SK-N-SH (cell line): Measurements from ENCODE around the gene MAGEH1. TPM values are rescaled to one million over a fixed set of nuclear protein-coding genes. Genes with fewer than 3 reads are reported as not detected.

ENCODE experiments used
- CTCF ChIA-PET: fragments of 300-600, 350-600 bp; formaldehyde crosslinking; extraction: SDS; loops from one replicate; lab custom pipeline; 2021; lab: Yijun Ruan, JAX
- POLR2A ChIA-PET: fragments of 350-600 bp; sonication (Branson Sonifier 250); formaldehyde crosslinking; extraction: SDS; loops from one replicate; lab custom pipeline; 2020; ENCODE audit warnings: antibody characterized with exemption, inconsistent platforms; lab: Yijun Ruan, JAX
- DNase-seq: peaks from one replicate; pipeline ENCODE4 v3.0.0; 2012
- H2AFZ ChIP-seq: fragments of 200-600 bp; sonication (generic); 2 replicates; pipeline ENCODE4 v1.8.1; 2016; ENCODE audit warnings: antibody characterized with exemption, mild to moderate bottlenecking, low read depth
- H3F3A ChIP-seq: fragments of 200-600 bp; sonication (generic); replicated peaks from 2 replicates; pipeline ENCODE3; 2016; ENCODE audit warnings: antibody characterized with exemption, mild to moderate bottlenecking; ENCODE audit not compliant: insufficient read depth
- H3K27ac ChIP-seq, 2 experiments: fragments of 200-500 bp in 1 of 2; fragments of 200-600 bp in 1 of 2; sonication (Bioruptor generic) in 1 of 2; sonication (generic), shearing (Covaris generic) in 1 of 2; 2 replicates each; pipeline versions ENCODE4 v1.5.1 to v1.6.1; 2014 to 2016; ENCODE audit warnings: low read depth in 2 of 2, inconsistent platforms in 1 of 2, low read length in 1 of 2, mild to moderate bottlenecking in 1 of 2, mixed read lengths in 1 of 2
- H3K27me3 ChIP-seq: fragments of 200-600 bp; sonication (generic), shearing (Covaris generic); 2 replicates; pipeline ENCODE4 v1.6.1; 2016; ENCODE audit warnings: mixed run types; ENCODE audit not compliant: insufficient read depth
- H3K36me3 ChIP-seq, 2 experiments: fragments of 200-500 bp in 1 of 2; fragments of 200-600 bp in 1 of 2; sonication (Bioruptor generic) in 1 of 2; sonication (generic) in 1 of 2; replicated peaks in 1 of 2; 2 replicates each; pipeline versions ENCODE3 to v1.5.1; 2014 to 2016; ENCODE audit warnings: low read length in 1 of 2, mild to moderate bottlenecking in 1 of 2; ENCODE audit not compliant: insufficient read depth in 2 of 2, control insufficient read depth in 1 of 2
- H3K4me1 ChIP-seq, 2 experiments: fragments of 200-500 bp in 1 of 2; fragments of 200-600 bp in 1 of 2; sonication (Bioruptor generic) in 1 of 2; sonication (generic), shearing (Covaris generic) in 1 of 2; 2 replicates each; pipeline versions ENCODE4 v1.5.1 to v1.6.1; 2014 to 2016; ENCODE audit warnings: low read depth in 1 of 2, low read length in 1 of 2, mixed run types in 1 of 2; ENCODE audit not compliant: insufficient read depth in 2 of 2, control insufficient read depth in 1 of 2
- H3K4me2 ChIP-seq: fragments of 200-600 bp; sonication (generic), shearing (Covaris generic); 2 replicates; pipeline ENCODE4 v1.6.1; 2017; ENCODE audit warnings: mixed run types
- H3K4me3 ChIP-seq, 2 experiments: fragments of 200-500 bp in 1 of 2; fragments of 200-600 bp in 1 of 2; sonication (Bioruptor generic) in 1 of 2; sonication (generic), shearing (Covaris generic) in 1 of 2; 2 replicates each; pipeline versions ENCODE4 v1.5.1 to v1.8.1; 2014 to 2016; ENCODE audit warnings: low read depth in 2 of 2, inconsistent platforms in 1 of 2, low read length in 1 of 2, mild to moderate bottlenecking in 1 of 2, mixed read lengths in 1 of 2, moderate library complexity in 1 of 2
- H3K79me2 ChIP-seq: fragments of 200-600 bp; sonication (generic); 2 replicates; pipeline ENCODE4 v1.8.1; 2017; ENCODE audit warnings: mild to moderate bottlenecking; ENCODE audit not compliant: insufficient read depth
- H3K9ac ChIP-seq: fragments of 200-600 bp; sonication (generic); 2 replicates; pipeline ENCODE4 v1.6.1; 2017; ENCODE audit warnings: mixed run types
- H3K9me2 ChIP-seq: fragments of 200-600 bp; sonication (generic); 2 replicates; pipeline ENCODE4 v1.6.1; 2017; ENCODE audit warnings: mixed run types
- H3K9me3 ChIP-seq: fragments of 200-600 bp; sonication (generic); 2 replicates; pipeline ENCODE4 v1.6.1; 2017; ENCODE audit warnings: mixed run types, mild to moderate bottlenecking, moderate library complexity
- H4K20me1 ChIP-seq: fragments of 200-600 bp; sonication (generic); 2 replicates; pipeline ENCODE4 v1.6.1; 2017; ENCODE audit warnings: mild to moderate bottlenecking, mixed run types; ENCODE audit not compliant: insufficient read depth
- CHD2 ChIP-seq: fragments of 150-350 bp; IDR thresholded peaks from 2 replicates; pipeline ENCODE4 v1.6.1; 2018; ENCODE audit warnings: low read length; ENCODE audit not compliant: partially characterized antibody
- EZH2phosphoT487 ChIP-seq: fragments of 200-600 bp; sonication (generic); IDR thresholded peaks from 2 replicates; pipeline ENCODE4 v1.6.1; 2017; ENCODE audit warnings: low read depth, mixed run types, mild to moderate bottlenecking, antibody characterized with exemption, moderate library complexity, borderline replicate concordance
- GATA2 ChIP-seq: sonication (generic); formaldehyde crosslinking; IDR thresholded peaks from 2 replicates; pipeline ENCODE4 v1.5.0; 2020; ENCODE audit warnings: mild to moderate bottlenecking, missing genetic modification reagents
- MEF2A ChIP-seq: IDR thresholded peaks from 2 replicates; pipeline ENCODE4 v1.4.0; 2012; ENCODE audit warnings: low read depth, borderline replicate concordance
- MXI1 ChIP-seq: IDR thresholded peaks from 2 replicates; pipeline ENCODE4 v1.6.1; 2012; ENCODE audit warnings: mild to moderate bottlenecking, low read depth, low read length, improper control_type of control experiment
- NRF1 ChIP-seq: IDR thresholded peaks from 2 replicates; pipeline ENCODE4 v1.6.1; 2012; ENCODE audit warnings: low read depth, mild to moderate bottlenecking, low read length
- RAD21 ChIP-seq: IDR thresholded peaks from 2 replicates; pipeline ENCODE4 v1.6.1; 2012; ENCODE audit warnings: mild to moderate bottlenecking, low read length
- RFX5 ChIP-seq: IDR thresholded peaks from 2 replicates; pipeline ENCODE4 v1.6.1; 2012; ENCODE audit warnings: mild to moderate bottlenecking, improper control_type of control experiment, low read length
- SMC3 ChIP-seq: IDR thresholded peaks from 2 replicates; pipeline ENCODE4 v1.6.1; 2012; ENCODE audit warnings: low read depth, low read length, improper control_type of control experiment
- TAF1 ChIP-seq: IDR thresholded peaks from 2 replicates; pipeline ENCODE4 v1.6.1; 2012; ENCODE audit warnings: low read depth, mild to moderate bottlenecking, low read length, moderate library complexity, borderline replicate concordance
- WGBS: methylation state at CpG from one replicate; pipeline ENCODE4 v1.1.6; 2017; ENCODE audit warnings: low lambda C conversion rate; 5-methylcytosine and 5-hydroxymethylcytosine counted together
- polyA plus RNA-seq, 3 experiments: library from polyadenylated mRNA; depleted of rRNA; stranded (reverse); fragments of >200 nt; gene quantifications; 2 replicates each; pipeline ENCODE4 v1.2.3, GENCODE V29; 2012
- TF ChIP-seq, protein P1 (sequence below): IDR thresholded peaks from 2 replicates; pipeline ENCODE4 v1.6.1; 2012; ENCODE audit warnings: mild to moderate bottlenecking, low read depth, low read length, moderate library complexity
- TF ChIP-seq, protein P2 (sequence below): fragments of 200-600 bp; sonication (generic); IDR thresholded peaks from 2 replicates; pipeline ENCODE4 v1.6.1; 2017; ENCODE audit warnings: antibody characterized with exemption, mild to moderate bottlenecking, moderate library complexity
- TF ChIP-seq, protein P3 (sequence below): IDR thresholded peaks from 2 replicates; pipeline ENCODE4 v1.4.0; 2012; ENCODE audit warnings: low read depth, borderline replicate concordance
- TF ChIP-seq, protein P4 (sequence below): fragments of 150-350 bp; IDR thresholded peaks from 2 replicates; pipeline ENCODE4 v1.6.1; 2017; ENCODE audit warnings: antibody characterized with exemption, low read length, low read depth, borderline replicate concordance

The MAGEH1 gene
- polyA plus RNA-seq, 1 of the 3 experiments (the other 2 are of a cell fraction): 19.7 TPM

DNA sequence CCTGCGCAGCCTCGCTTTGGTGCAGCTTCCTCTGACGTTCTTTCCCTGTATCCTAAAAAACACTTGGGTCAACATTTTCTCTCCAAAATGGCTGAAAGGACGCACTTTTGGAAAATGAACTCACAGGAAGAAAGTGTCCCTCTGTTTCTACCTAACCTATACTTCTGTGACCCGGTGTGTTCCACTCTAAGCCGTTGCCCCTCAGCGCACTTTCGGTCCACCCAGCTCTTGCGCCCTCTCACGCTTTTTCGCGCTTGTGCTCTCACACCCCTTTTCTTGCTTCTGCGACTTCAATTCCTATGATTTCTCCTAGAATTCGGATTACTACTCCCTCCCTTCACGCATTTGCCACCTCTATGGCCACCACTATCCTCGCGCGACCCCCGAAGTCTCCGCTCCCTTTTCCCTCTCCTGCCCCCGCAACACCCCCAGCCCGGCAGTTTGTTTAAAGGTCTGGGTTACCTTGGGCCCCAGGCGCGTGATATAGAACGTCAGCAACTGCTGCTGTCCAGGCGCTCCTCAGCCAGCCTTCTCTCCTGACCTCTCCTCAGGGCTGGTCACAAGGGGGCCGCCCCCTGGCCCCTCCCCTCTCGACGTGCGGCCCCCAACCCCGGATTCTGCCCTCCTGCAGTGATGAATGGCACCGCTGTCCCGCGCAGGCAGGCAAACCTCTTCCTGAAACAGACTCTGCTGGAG lies 37.5 kb downstream of the MAGEH1 start, which contains the start of gene USP51 (continued):
- TF ChIP-seq, protein P1, sequence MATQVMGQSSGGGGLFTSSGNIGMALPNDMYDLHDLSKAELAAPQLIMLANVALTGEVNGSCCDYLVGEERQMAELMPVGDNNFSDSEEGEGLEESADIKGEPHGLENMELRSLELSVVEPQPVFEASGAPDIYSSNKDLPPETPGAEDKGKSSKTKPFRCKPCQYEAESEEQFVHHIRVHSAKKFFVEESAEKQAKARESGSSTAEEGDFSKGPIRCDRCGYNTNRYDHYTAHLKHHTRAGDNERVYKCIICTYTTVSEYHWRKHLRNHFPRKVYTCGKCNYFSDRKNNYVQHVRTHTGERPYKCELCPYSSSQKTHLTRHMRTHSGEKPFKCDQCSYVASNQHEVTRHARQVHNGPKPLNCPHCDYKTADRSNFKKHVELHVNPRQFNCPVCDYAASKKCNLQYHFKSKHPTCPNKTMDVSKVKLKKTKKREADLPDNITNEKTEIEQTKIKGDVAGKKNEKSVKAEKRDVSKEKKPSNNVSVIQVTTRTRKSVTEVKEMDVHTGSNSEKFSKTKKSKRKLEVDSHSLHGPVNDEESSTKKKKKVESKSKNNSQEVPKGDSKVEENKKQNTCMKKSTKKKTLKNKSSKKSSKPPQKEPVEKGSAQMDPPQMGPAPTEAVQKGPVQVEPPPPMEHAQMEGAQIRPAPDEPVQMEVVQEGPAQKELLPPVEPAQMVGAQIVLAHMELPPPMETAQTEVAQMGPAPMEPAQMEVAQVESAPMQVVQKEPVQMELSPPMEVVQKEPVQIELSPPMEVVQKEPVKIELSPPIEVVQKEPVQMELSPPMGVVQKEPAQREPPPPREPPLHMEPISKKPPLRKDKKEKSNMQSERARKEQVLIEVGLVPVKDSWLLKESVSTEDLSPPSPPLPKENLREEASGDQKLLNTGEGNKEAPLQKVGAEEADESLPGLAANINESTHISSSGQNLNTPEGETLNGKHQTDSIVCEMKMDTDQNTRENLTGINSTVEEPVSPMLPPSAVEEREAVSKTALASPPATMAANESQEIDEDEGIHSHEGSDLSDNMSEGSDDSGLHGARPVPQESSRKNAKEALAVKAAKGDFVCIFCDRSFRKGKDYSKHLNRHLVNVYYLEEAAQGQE: no peak

DNA sequence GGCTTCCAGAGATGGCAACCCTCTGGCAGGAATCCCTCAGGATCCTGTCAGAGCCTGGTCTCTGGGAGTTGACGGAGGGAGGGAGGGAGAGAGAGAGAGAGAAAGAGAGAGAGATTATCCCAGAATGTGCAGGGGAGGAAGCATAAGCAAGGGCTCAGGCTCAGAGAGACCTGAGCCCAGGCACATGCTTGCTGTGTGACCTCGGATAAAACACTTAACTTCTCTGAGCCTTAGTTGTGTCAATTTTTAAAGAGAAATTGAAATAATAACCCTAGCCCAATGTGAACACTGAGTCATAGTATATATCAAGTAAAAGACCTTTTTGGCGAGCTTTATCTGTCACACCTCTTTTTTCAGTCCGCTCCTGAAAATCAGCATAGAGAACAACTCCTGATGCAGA lies 38.2 kb downstream of the MAGEH1 start:
- POLR2A ChIA-PET: no interaction called here
- Histone ChIP-seq H3K27me3 (no peaks in the 10 kb centered on the region; the same call in 1 of the 2 replicates), H3K9me2 (no peaks in the 10 kb centered on the region), H4K20me1 (no peaks in the 10 kb centered on the region), H3K9me3 (no peaks in the 10 kb centered on the region), H3K27ac (peak overlapping the region in 1 of 2 experiments; percentile 77; a peak in 2 of 4 replicates), H2AFZ (peak overlapping the region; percentile 89; the same call in 1 of the 2 replicates)
- WGBS: 30% methylated on average over 4 of the region's 4 CpGs
- no peak for DNase-seq
- no peak for TF ChIP-seq EZH2phosphoT487
- no peak for TF ChIP-seq MXI1
- TF ChIP-seq TAF1: no peak
- TF ChIP-seq CHD2: no peak
- TF ChIP-seq SMC3: no peak
- TF ChIP-seq GATA2 (CRISPR knock-in tag): no peak
- TF ChIP-seq, protein P2, sequence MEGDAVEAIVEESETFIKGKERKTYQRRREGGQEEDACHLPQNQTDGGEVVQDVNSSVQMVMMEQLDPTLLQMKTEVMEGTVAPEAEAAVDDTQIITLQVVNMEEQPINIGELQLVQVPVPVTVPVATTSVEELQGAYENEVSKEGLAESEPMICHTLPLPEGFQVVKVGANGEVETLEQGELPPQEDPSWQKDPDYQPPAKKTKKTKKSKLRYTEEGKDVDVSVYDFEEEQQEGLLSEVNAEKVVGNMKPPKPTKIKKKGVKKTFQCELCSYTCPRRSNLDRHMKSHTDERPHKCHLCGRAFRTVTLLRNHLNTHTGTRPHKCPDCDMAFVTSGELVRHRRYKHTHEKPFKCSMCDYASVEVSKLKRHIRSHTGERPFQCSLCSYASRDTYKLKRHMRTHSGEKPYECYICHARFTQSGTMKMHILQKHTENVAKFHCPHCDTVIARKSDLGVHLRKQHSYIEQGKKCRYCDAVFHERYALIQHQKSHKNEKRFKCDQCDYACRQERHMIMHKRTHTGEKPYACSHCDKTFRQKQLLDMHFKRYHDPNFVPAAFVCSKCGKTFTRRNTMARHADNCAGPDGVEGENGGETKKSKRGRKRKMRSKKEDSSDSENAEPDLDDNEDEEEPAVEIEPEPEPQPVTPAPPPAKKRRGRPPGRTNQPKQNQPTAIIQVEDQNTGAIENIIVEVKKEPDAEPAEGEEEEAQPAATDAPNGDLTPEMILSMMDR: no peak
- TF ChIP-seq, protein P1: no peak
- no peak for TF ChIP-seq RFX5
- TF ChIP-seq, protein P3, sequence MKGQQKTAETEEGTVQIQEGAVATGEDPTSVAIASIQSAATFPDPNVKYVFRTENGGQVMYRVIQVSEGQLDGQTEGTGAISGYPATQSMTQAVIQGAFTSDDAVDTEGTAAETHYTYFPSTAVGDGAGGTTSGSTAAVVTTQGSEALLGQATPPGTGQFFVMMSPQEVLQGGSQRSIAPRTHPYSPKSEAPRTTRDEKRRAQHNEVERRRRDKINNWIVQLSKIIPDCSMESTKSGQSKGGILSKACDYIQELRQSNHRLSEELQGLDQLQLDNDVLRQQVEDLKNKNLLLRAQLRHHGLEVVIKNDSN: no peak
- no peak for TF ChIP-seq RAD21
- TF ChIP-seq, protein P4, sequence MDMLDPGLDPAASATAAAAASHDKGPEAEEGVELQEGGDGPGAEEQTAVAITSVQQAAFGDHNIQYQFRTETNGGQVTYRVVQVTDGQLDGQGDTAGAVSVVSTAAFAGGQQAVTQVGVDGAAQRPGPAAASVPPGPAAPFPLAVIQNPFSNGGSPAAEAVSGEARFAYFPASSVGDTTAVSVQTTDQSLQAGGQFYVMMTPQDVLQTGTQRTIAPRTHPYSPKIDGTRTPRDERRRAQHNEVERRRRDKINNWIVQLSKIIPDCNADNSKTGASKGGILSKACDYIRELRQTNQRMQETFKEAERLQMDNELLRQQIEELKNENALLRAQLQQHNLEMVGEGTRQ: no peak
- no peak for TF ChIP-seq MEF2A
- no peak for TF ChIP-seq NRF1
- TF ChIP-seq, all 33 proteins: peak for 0
- no peaks in the 10 kb centered on the region for H3K79me2 ChIP-seq
- no peaks in the 10 kb centered on the region for H3K36me3 ChIP-seq
- H3F3A ChIP-seq: no peaks in the 10 kb centered on the region
- no peak overlapping the region for H3K9ac ChIP-seq
- H3K4me1 ChIP-seq: no peaks in the 10 kb centered on the region; a peak in 1 of 4 replicates
- H3K4me3 ChIP-seq: peak overlapping the region; percentile 63 to 73; a peak in 3 of 4 replicates
- H3K4me2 ChIP-seq: peak overlapping the region; percentile 90
- CTCF ChIA-PET: interaction anchor here (1.3 kb wide), 1 partner anchor 227 kb away, joined by 5 read pairs; the partner anchor contains the start of gene RRAGB
